HL-60 (cell line): Measurements from ENCODE around the gene PHKA2.

Experiments used
- CTCF ChIP-seq: IDR thresholded peaks from one replicate; pipeline ENCODE4 v1.5.1; 2011; ENCODE audit warnings: low read length, control low read depth, inconsistent platforms; ENCODE audit not compliant: insufficient read depth
- POLR2AphosphoS5 ChIP-seq: IDR thresholded peaks from 2 replicates; pipeline ENCODE4 v1.6.1; 2012; ENCODE audit warnings: low read depth
- SPI1 ChIP-seq: IDR thresholded peaks from 2 replicates; pipeline ENCODE4 v1.6.1; 2012; ENCODE audit warnings: low read depth, mild to moderate bottlenecking, borderline replicate concordance
- TF ChIP-seq, protein P1 (sequence below): IDR thresholded peaks from 2 replicates; pipeline ENCODE4 v1.6.1; 2012; ENCODE audit warnings: low read depth; ENCODE audit not compliant: insufficient replicate concordance

DNA sequence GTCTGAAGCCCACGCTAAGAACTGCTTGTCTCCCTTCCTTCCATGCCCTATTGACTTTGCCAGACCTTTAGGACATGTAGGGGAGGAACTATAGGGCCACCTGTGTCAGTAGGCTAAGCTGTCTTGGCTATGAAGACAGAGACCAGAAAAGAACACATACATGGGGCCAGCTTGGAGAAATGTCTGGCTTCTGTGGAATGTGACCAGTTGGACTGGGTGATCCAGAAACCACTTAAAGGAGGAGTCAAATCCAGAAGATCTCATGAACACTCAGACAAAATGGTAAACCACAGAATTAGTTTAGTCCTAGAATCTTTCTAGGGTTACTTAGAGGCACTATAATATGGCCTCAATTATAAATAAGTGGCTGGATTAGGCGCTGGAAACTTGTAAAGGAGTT lies 42.0 kb downstream of the PHKA2 start:
- no peak for TF ChIP-seq CTCF
- TF ChIP-seq SPI1 = no peak
- TF ChIP-seq, protein P1, sequence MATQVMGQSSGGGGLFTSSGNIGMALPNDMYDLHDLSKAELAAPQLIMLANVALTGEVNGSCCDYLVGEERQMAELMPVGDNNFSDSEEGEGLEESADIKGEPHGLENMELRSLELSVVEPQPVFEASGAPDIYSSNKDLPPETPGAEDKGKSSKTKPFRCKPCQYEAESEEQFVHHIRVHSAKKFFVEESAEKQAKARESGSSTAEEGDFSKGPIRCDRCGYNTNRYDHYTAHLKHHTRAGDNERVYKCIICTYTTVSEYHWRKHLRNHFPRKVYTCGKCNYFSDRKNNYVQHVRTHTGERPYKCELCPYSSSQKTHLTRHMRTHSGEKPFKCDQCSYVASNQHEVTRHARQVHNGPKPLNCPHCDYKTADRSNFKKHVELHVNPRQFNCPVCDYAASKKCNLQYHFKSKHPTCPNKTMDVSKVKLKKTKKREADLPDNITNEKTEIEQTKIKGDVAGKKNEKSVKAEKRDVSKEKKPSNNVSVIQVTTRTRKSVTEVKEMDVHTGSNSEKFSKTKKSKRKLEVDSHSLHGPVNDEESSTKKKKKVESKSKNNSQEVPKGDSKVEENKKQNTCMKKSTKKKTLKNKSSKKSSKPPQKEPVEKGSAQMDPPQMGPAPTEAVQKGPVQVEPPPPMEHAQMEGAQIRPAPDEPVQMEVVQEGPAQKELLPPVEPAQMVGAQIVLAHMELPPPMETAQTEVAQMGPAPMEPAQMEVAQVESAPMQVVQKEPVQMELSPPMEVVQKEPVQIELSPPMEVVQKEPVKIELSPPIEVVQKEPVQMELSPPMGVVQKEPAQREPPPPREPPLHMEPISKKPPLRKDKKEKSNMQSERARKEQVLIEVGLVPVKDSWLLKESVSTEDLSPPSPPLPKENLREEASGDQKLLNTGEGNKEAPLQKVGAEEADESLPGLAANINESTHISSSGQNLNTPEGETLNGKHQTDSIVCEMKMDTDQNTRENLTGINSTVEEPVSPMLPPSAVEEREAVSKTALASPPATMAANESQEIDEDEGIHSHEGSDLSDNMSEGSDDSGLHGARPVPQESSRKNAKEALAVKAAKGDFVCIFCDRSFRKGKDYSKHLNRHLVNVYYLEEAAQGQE = no peak
- no peak for TF ChIP-seq POLR2AphosphoS5
